Measurements from ENCODE around the gene SPEF1. TPM values are rescaled to one million over a fixed set of nuclear protein-coding genes. Genes with fewer than 3 reads are reported as not detected.
A peak's percentile ranks its signal among the peaks of the same experiment; 100 is the strongest.

SPEF1 gene
- total RNA-seq, 1 experiment from 2014 or later: 0.24 TPM

GRCh38 chr20:3825526-3825925, 44.3 kb upstream of the SPEF1 start:
- no peaks in the 10 kb centered on the region for H3K27me3 Mint-ChIP-seq (ENCODE audit: low read depth)
- no peak overlapping the region for H3K27ac ChIP-seq (ENCODE audit: insufficient read length, low read depth, low read length)
- no peak overlapping the region for H2BK12ac ChIP-seq (ENCODE audit: insufficient read length, low read depth, low read length)
- WGBS (ENCODE audit: extremely low coverage, insufficient read length, low lambda C conversion rate): no CpG with 5 or more reads among the region's 7 CpGs
- H3K18ac ChIP-seq (ENCODE audit: insufficient read length, low read depth, low read length): no peak overlapping the region
- H3K4ac ChIP-seq (ENCODE audit: low read depth, low read length): no peak overlapping the region
- H4K91ac ChIP-seq (ENCODE audit: insufficient read length, low read depth, low read length): no peak overlapping the region
- peaks cover 0 to 2% (median 0%) of the 10 kb centered on the region in 3 experiments; a peak in 2 of 7 replicates for H3K36me3 Mint-ChIP-seq (ENCODE audit: insufficient read depth in 1 of 3, low read depth in 3 of 3)
- no peak overlapping the region for H3K23ac ChIP-seq (ENCODE audit: insufficient read length, low read depth, low read length)
- no peak overlapping the region for H2BK5ac ChIP-seq (ENCODE audit: insufficient read length, low read length)
- H3K14ac ChIP-seq (ENCODE audit: insufficient read depth, low read length): no peak overlapping the region
- H4K20me1 ChIP-seq (ENCODE audit: control insufficient read depth, insufficient read depth, insufficient read length): no peaks in the 10 kb centered on the region
- H2AK5ac ChIP-seq (ENCODE audit: insufficient read length, low read length): no peak overlapping the region
- H3K9ac ChIP-seq (ENCODE audit: extremely low read depth, insufficient read length, low read length): no peak overlapping the region
- no peaks in the 10 kb centered on the region for H3K9me3 ChIP-seq (ENCODE audit: control insufficient read depth, low read depth, low read length)
- no peak overlapping the region for H3K4me2 ChIP-seq (ENCODE audit: insufficient read depth, insufficient read length, low read length)
- no peak overlapping the region for H4K5ac ChIP-seq (ENCODE audit: insufficient read length, low read depth, low read length)
- peak; percentile 67 for DNase-seq
- H3K79me2 ChIP-seq (ENCODE audit: insufficient read depth, low read length): no peaks in the 10 kb centered on the region
- no peak overlapping the region for H2BK20ac ChIP-seq (ENCODE audit: low read depth, low read length, poor library complexity, severe bottlenecking)
- no peaks in the 10 kb centered on the region; a peak in 1 of 5 replicates for H3K9me3 Mint-ChIP-seq
- no peak overlapping the region for H4K8ac ChIP-seq (replicated peaks; ENCODE audit: insufficient read length, low read depth, low read length)
- no peak overlapping the region for H2BK15ac ChIP-seq (ENCODE audit: low read depth, low read length)
- peaks cover 4 to 8% of the 10 kb centered on the region in 2 experiments for H3K4me1 Mint-ChIP-seq
- H3K79me1 ChIP-seq (ENCODE audit: insufficient read depth, low read depth, low read length, poor library complexity, severe bottlenecking): no peaks in the 10 kb centered on the region
- H3K56ac ChIP-seq (ENCODE audit: insufficient read length, low read depth, low read length): no peak overlapping the region
- H3T11ph ChIP-seq (ENCODE audit: low read length): no peak overlapping the region
- H3K27ac Mint-ChIP-seq: no peak overlapping the region; a peak in 1 of 7 replicates
- no peak overlapping the region; a peak in 1 of 5 replicates for H3K4me3 Mint-ChIP-seq
- H2AFZ ChIP-seq (ENCODE audit: low read length): no peak overlapping the region
- no peaks in the 10 kb centered on the region for H3K23me2 ChIP-seq (ENCODE audit: insufficient read length, low read depth, low read length, poor library complexity, severe bottlenecking)
- no peaks in the 10 kb centered on the region for H3K27me3 ChIP-seq (ENCODE audit: insufficient read depth, low read length)
- no peaks in the 10 kb centered on the region for H3K4me1 ChIP-seq (ENCODE audit: insufficient read depth, low read length)
- TF ChIP-seq, protein P1, sequence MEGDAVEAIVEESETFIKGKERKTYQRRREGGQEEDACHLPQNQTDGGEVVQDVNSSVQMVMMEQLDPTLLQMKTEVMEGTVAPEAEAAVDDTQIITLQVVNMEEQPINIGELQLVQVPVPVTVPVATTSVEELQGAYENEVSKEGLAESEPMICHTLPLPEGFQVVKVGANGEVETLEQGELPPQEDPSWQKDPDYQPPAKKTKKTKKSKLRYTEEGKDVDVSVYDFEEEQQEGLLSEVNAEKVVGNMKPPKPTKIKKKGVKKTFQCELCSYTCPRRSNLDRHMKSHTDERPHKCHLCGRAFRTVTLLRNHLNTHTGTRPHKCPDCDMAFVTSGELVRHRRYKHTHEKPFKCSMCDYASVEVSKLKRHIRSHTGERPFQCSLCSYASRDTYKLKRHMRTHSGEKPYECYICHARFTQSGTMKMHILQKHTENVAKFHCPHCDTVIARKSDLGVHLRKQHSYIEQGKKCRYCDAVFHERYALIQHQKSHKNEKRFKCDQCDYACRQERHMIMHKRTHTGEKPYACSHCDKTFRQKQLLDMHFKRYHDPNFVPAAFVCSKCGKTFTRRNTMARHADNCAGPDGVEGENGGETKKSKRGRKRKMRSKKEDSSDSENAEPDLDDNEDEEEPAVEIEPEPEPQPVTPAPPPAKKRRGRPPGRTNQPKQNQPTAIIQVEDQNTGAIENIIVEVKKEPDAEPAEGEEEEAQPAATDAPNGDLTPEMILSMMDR (conservative IDR thresholded peaks at IDR 0.05): peak; percentile 51; the same call in 2 of the 3 replicates
- no peak overlapping the region for H2BK120ac ChIP-seq (ENCODE audit: low read depth, low read length, poor library complexity, severe bottlenecking)

Data from H9 (cell line).